GM18508 (cell line): ENCODE data around the gene ARID2.

ENCODE experiments used
- ATAC-seq: cut with Tn5 transposase; IDR thresholded peaks from one replicate; pipeline ENCODE4 v1.9.1; 2021; ENCODE audit warnings: moderate number of reproducible peaks; ENCODE audit not compliant: insufficient read depth, unreplicated experiment

ARID2 gene

GRCh38 chr12:45915405-45915804 lies 185.9 kb downstream of the ARID2 start:
- ATAC-seq = no peak

- ATAC-seq = no peak
Measured at GRCh38 chr12:45918818-45919217, 189.3 kb downstream of the ARID2 start.

GRCh38 chr12:45928309-45928708 lies 198.8 kb downstream of the ARID2 start:
- no peak for ATAC-seq

- ATAC-seq = no peak
Measured at GRCh38 chr12:45930369-45930768, 200.9 kb downstream of the ARID2 start.

- ATAC-seq = no peak
Measured at GRCh38 chr12:45933504-45933903, 204.0 kb downstream of the ARID2 start.

GRCh38 chr12:45934956-45935355 lies 205.4 kb downstream of the ARID2 start:
- ATAC-seq = no peak

GRCh38 chr12:45938566-45938965 lies 209.1 kb downstream of the ARID2 start:
- ATAC-seq = no peak

- ATAC-seq = no peak
Measured at GRCh38 chr12:45939759-45940158, 210.3 kb downstream of the ARID2 start.

- no peak for ATAC-seq
Measured at GRCh38 chr12:45944771-45945170, 215.3 kb downstream of the ARID2 start.

GRCh38 chr12:45946435-45946834 lies 216.9 kb downstream of the ARID2 start:
- ATAC-seq = no peak

- no peak for ATAC-seq
Measured at GRCh38 chr12:45948546-45948945, 219.0 kb downstream of the ARID2 start.
